GM19455 (cell line): Measurements from ENCODE around the gene USP3.

Experiments
- ATAC-seq: cut with Tn5 transposase; IDR thresholded peaks from one replicate; pipeline ENCODE4 v1.9.1; 2021; ENCODE audit not compliant: unreplicated experiment

The USP3 gene

GRCh38 chr15:63582718-63583426 is 78.5 kb downstream of the USP3 start:
- no peak for ATAC-seq

GRCh38 chr15:63586790-63587189 is 82.4 kb downstream of the USP3 start:
- ATAC-seq: no peak

- no peak for ATAC-seq
Observed at GRCh38 chr15:63587527-63587926, 83.1 kb downstream of the USP3 start.

GRCh38 chr15:63588826-63589225 is 84.4 kb downstream of the USP3 start:
- no peak for ATAC-seq

GRCh38 chr15:63593705-63594671 is 89.6 kb downstream of the USP3 start:
- ATAC-seq: no peak

GRCh38 chr15:63595065-63595464 is 90.7 kb downstream of the USP3 start:
- no peak for ATAC-seq

- no peak for ATAC-seq
Observed at GRCh38 chr15:63595688-63596087, 91.3 kb downstream of the USP3 start.

- no peak for ATAC-seq
Observed at GRCh38 chr15:63596676-63597037, 92.3 kb downstream of the USP3 start.

- no peak for ATAC-seq
Observed at GRCh38 chr15:63597038-63597790, 92.8 kb downstream of the USP3 start, which contains the start of gene FBXL22. TSS of gene FBXL22 (plus strand) at chr15:63597387. CDS start at chr15:63597393, 6 bp downstream.

- no peak for ATAC-seq
Observed at GRCh38 chr15:63597821-63598220, 93.4 kb downstream of the USP3 start.

- ATAC-seq: no peak
Observed at GRCh38 chr15:63598473-63599400, 94.3 kb downstream of the USP3 start.

- ATAC-seq: no peak
Observed at GRCh38 chr15:63599401-63600000, 95.1 kb downstream of the USP3 start.

- ATAC-seq: peak; percentile 4
Observed at GRCh38 chr15:63600001-63600615, 95.7 kb downstream of the USP3 start.

- ATAC-seq: peak; percentile 67
Observed at GRCh38 chr15:63600616-63601025, 96.2 kb downstream of the USP3 start.

- peak; percentile 19 for ATAC-seq
Observed at GRCh38 chr15:63601026-63601703, 96.8 kb downstream of the USP3 start.

- ATAC-seq: no peak
Observed at GRCh38 chr15:63601704-63602185, 97.4 kb downstream of the USP3 start.

GRCh38 chr15:63602595-63602994 is 98.2 kb downstream of the USP3 start:
- no peak for ATAC-seq

- ATAC-seq: no peak
Observed at GRCh38 chr15:63603516-63603915, 99.1 kb downstream of the USP3 start.

- ATAC-seq: no peak
Observed at GRCh38 chr15:63604281-63604680, 99.9 kb downstream of the USP3 start.
